K562 (cell line): ENCODE results near the gene PCNX2. TPM values are rescaled to one million over a fixed set of nuclear protein-coding genes. Genes with fewer than 3 reads are reported as not detected.

ENCODE experiments used
- ATAC-seq: fragments of 200-7000 bp; cut with Tn5 transposase; 3 replicates; pipeline ENCODE4 v1.9.1; 2020; ENCODE audit warnings: moderate library complexity
- BruUV-seq: library from RNA; stranded (reverse); fragments of 400-500 nt; replicated peaks from 2 replicates; lab custom pipeline; 2021; lab: Mats Ljungman, UMichigan
- CTCF ChIA-PET: fragments of 300-600 bp; formaldehyde crosslinking; extraction: SDS; loops from one replicate; lab custom pipeline; 2021; ENCODE audit warnings: low intra/inter-chr PET ratio; lab: Yijun Ruan, JAX
- POLR2A ChIA-PET: fragments of 300-600, 350-650 bp; sonication (Branson Sonifier 250); formaldehyde crosslinking; extraction: SDS; loops from one replicate; lab custom pipeline; 2021; ENCODE audit warnings: antibody characterized with exemption, inconsistent platforms; lab: Yijun Ruan, JAX
- DNase-seq, 4 experiments: peaks; one replicate each; pipeline versions ENCODE4 v3.0.0 to v3.0.0-alpha.2; 2011 to 2018; ENCODE audit warnings: low spot score in 3 of 4, mixed read lengths in 3 of 4; ENCODE audit errors: extremely low read depth in 1 of 4
- FAIRE-seq: peaks from 2 replicates; lab custom pipeline; 2011; peaks lifted over from hg19 to GRCh38; lab: Jason Lieb, UNC
- H2AFZ ChIP-seq: 2 replicates; pipeline ENCODE4 v1.6.0; 2011; ENCODE audit warnings: low read depth, low read length, control low read depth, inconsistent platforms
- H3K27ac ChIP-seq: fragments of 200-600 bp; 3 replicates; pipeline ENCODE4 v1.8.0; 2011; ENCODE audit warnings: low read depth, mild to moderate bottlenecking, control low read depth, inconsistent platforms, low read length, moderate library complexity, mixed read lengths; ENCODE audit errors: extremely low read depth
- H3K27me3 ChIP-seq, 2 experiments: fragments of 300-600 bp in 1 of 2; 2 replicates in 1 of 2; 3 replicates in 1 of 2; pipeline versions ENCODE4 v1.6.0 to v1.8.0; 2011; ENCODE audit warnings: inconsistent platforms in 2 of 2, low read length in 2 of 2, mild to moderate bottlenecking in 1 of 2, mixed read lengths in 1 of 2, moderate library complexity in 1 of 2; ENCODE audit not compliant: control insufficient read depth in 2 of 2, insufficient read depth in 2 of 2
- H3K36me3 ChIP-seq: fragments of 300-600 bp; 3 replicates; pipeline ENCODE4 v1.8.0; 2011; ENCODE audit warnings: mild to moderate bottlenecking, low read length, inconsistent platforms; ENCODE audit not compliant: control insufficient read depth, insufficient read depth
- H3K4me1 ChIP-seq, 2 experiments: fragments of 200-600 bp in 1 of 2; replicated peaks in 1 of 2; 2 replicates in 1 of 2; 3 replicates in 1 of 2; pipeline versions ENCODE4 v1.5.1 to v1.8.0; 2011; ENCODE audit warnings: inconsistent platforms in 2 of 2, low read length in 2 of 2, mild to moderate bottlenecking in 1 of 2, mixed read lengths in 1 of 2, moderate library complexity in 1 of 2; ENCODE audit not compliant: control insufficient read depth in 2 of 2, insufficient read depth in 2 of 2
- H3K4me2 ChIP-seq: 2 replicates; pipeline ENCODE4 v1.6.1; 2011; ENCODE audit warnings: low read length, control low read depth, inconsistent platforms, mixed read lengths; ENCODE audit not compliant: insufficient read depth
- H3K4me3 ChIP-seq: fragments of 200-600 bp; sonication (generic), shearing (Covaris generic); 2 replicates; pipeline ENCODE4 v1.5.1; 2016; ENCODE audit warnings: control low read depth, inconsistent platforms
- H3K79me2 ChIP-seq: fragments of 200-600 bp; 3 replicates; pipeline ENCODE4 v1.8.0; 2011; ENCODE audit warnings: low read length, inconsistent platforms; ENCODE audit not compliant: control insufficient read depth, insufficient read depth
- H3K9ac ChIP-seq, 2 experiments: 2 replicates each; pipeline versions ENCODE4 v1.6.0 to v1.6.1; 2011; ENCODE audit warnings: low read depth in 2 of 2, low read length in 2 of 2, control low read depth in 1 of 2, inconsistent platforms in 1 of 2, mild to moderate bottlenecking in 1 of 2, mixed read lengths in 1 of 2; ENCODE audit not compliant: insufficient read depth in 1 of 2
- H3K9me1 ChIP-seq: one replicate; pipeline ENCODE4 v1.6.0; 2011; ENCODE audit warnings: inconsistent platforms, mild to moderate bottlenecking, low read length, moderate library complexity; ENCODE audit not compliant: control insufficient read depth, insufficient read depth
- H3K9me3 ChIP-seq: replicated peaks from 2 replicates; pipeline ENCODE4 v1.5.1; 2011; ENCODE audit warnings: low read depth, low read length, inconsistent platforms; ENCODE audit not compliant: control insufficient read depth, insufficient read depth
- H4K20me1 ChIP-seq: replicated peaks from 2 replicates; pipeline ENCODE4 v1.6.1; 2011; ENCODE audit warnings: low read length, inconsistent platforms, mixed read lengths; ENCODE audit not compliant: control insufficient read depth, insufficient read depth
- BMI1 ChIP-seq: fragments of 150-350 bp; IDR thresholded peaks from 2 replicates; pipeline ENCODE4 v1.6.1; 2014; ENCODE audit warnings: low read length
- CREM ChIP-seq: IDR thresholded peaks from 2 replicates; pipeline ENCODE4 v1.6.1; 2014; ENCODE audit warnings: antibody characterized with exemption, low read depth
- E2F3 ChIP-seq: fragments of 250-450 bp; sonication (Bioruptor Pico); IDR thresholded peaks from 2 replicates; pipeline ENCODE4 v1.4.0; 2020; ENCODE audit warnings: mild to moderate bottlenecking
- GABPA ChIP-seq: fragments of 200-800 bp; sonication (Bioruptor generic); conservative IDR thresholded peaks from 2 replicates; pipeline ENCODE4 v1.6.1; 2016; ENCODE audit warnings: low read depth, missing genetic modification characterization, missing compliant biosample characterization
- KAT2B ChIP-seq: IDR thresholded peaks from one replicate; pipeline ENCODE4 v1.6.1; 2012; ENCODE audit warnings: low read depth, mild to moderate bottlenecking, control low read depth, inconsistent platforms, low read length, moderate library complexity
- NRF1 ChIP-seq, 2 experiments: fragments of 450-650 bp; IDR thresholded peaks in 1 of 2; conservative IDR thresholded peaks in 1 of 2; 2 replicates each; pipeline ENCODE4 v1.6.1; 2014; ENCODE audit warnings: mild to moderate bottlenecking in 2 of 2
- WGBS: fragments of 100-300 bp; shearing (Covaris generic); methylation state at CpG from one replicate; pipeline ENCODE4 v1.1.6; 2016; ENCODE audit warnings: low coverage, mixed read lengths; ENCODE audit not compliant: insufficient coverage; ENCODE audit errors: missing lambda C conversion rate; 5-methylcytosine and 5-hydroxymethylcytosine counted together
- in situ Hi-C: fragments of 300-500 bp; cut with MboI; formaldehyde crosslinking; loops from 4 replicates; pipeline ENCODE4 v1.15.0; 2018; ENCODE audit warnings: inconsistent platforms, mixed read lengths
- intact Hi-C: fragments of 100-400 bp; cut with micrococcal nuclease; formaldehyde crosslinking; loops from 2 replicates; pipeline ENCODE4 v1.14.2; 2022
- polyA plus RNA-seq, 8 experiments: library from polyadenylated mRNA; depleted of rRNA in 4 of 8; stranded (reverse) in 5 of 8; unstranded in 3 of 8; fragments of >200 nt; fragmentation: Nextera tagmentation in 2 of 8; fragmentation: Illumina TruSeq in 1 of 8; extraction: Ambion mirVana in 2 of 8; extraction: Trizol in 1 of 8; gene quantifications; 2 replicates each; pipeline versions ENCODE4 v1.2.1 to v1.2.3, GENCODE V29; 2011 to 2014; ENCODE audit warnings: inconsistent platforms in 1 of 8, missing spikeins in 1 of 8
- total RNA-seq, 7 experiments: library from RNA; depleted of rRNA in 6 of 7; stranded (reverse); fragments of >200 nt in 6 of 7; fragmentation: Illumina TruSeq in 2 of 7; extraction: Trizol in 2 of 7; gene quantifications; 2 replicates each; pipeline versions ENCODE4 v1.2.1 to v1.2.3, GENCODE V29; 2011 to 2021; ENCODE audit warnings: low replicate concordance in 1 of 7
- TF ChIP-seq, protein P1 (sequence below): fragments of 250-450 bp; sonication (Bioruptor Pico); IDR thresholded peaks from 2 replicates; pipeline ENCODE4 v1.5.0; 2021; ENCODE audit warnings: mild to moderate bottlenecking, moderate library complexity
- TF ChIP-seq, protein P2 (sequence below): fragments of 200-800 bp; sonication (Bioruptor generic); IDR thresholded peaks from 2 replicates; pipeline ENCODE4 v1.6.1; 2017; ENCODE audit warnings: missing genetic modification characterization, missing compliant biosample characterization

The PCNX2 gene
- total and polyA plus RNA-seq, 9 of the 15 experiments (the other 6 are each of a cell fraction or from before 2014, with no cell fraction given) = 0.07 to 0.33 TPM; not detected in 7

DNA sequence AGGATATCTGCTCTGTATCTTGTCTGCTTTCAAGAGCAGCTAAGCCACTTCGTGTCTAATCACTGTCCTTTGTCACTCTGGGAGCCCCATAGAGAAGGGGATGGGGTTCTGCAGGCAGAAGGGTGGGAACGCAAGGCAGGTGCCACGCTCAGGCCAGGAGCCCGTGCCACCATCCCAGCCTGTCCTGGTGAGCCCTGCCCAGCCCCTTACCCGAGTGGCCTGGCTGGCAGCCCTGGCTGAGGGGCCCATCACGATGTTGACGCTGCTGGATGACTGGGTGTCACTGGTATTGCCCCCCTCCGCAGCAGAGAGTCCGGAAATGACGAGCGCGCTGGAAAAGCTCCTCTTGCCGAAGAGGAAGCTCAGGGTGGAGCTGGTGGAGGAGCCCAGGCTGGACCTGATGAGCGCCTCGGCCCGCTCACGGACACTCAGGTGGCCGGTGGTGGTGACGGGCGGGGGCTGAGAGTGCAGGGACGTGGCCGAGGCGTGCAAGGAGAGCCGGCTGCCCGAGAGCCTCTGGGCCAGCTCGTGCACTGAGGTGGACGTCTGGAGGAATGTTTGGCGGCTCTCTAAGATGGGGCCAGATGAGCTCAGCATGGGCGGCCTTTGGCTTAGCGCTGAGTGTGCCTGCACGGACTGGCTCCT, 309.5 kb downstream of the PCNX2 start:
- Histone ChIP-seq H3K27ac (no peak overlapping the region), H3K79me2 (no peaks in the 10 kb centered on the region), H3K4me2 (no peak overlapping the region), H3K27me3 (peaks cover 31 to 76% of the 10 kb centered on the region in 2 experiments; a peak in 4 of 5 replicates), H3K9ac (peak overlapping the region in 1 of 2 experiments; percentile 54; a peak in 1 of 4 replicates), H2AFZ (no peak overlapping the region), H3K9me3 (no peaks in the 10 kb centered on the region), H3K36me3 (no peaks in the 10 kb centered on the region), H3K4me1 (peaks cover 0 to 13% of the 10 kb centered on the region in 2 experiments; a peak in 2 of 5 replicates), H3K4me3 (no peak overlapping the region), H4K20me1 (no peaks in the 10 kb centered on the region), H3K9me1 (no peaks in the 10 kb centered on the region)
- FAIRE-seq (no peak), ATAC-seq (peak; percentile 34), DNase-seq (no peak)
- CTCF ChIA-PET = no interaction called here
- in situ Hi-C loops (no loop called here), intact Hi-C loops (no loop called here)
- no TSS peak for BruUV-seq
- TF ChIP-seq CREM = 0 out of 2 replicates have a peak, but pooled peaks have one; percentile 24
- no peak for TF ChIP-seq E2F3 (CRISPR knock-in tag)
- TF ChIP-seq, protein P1, sequence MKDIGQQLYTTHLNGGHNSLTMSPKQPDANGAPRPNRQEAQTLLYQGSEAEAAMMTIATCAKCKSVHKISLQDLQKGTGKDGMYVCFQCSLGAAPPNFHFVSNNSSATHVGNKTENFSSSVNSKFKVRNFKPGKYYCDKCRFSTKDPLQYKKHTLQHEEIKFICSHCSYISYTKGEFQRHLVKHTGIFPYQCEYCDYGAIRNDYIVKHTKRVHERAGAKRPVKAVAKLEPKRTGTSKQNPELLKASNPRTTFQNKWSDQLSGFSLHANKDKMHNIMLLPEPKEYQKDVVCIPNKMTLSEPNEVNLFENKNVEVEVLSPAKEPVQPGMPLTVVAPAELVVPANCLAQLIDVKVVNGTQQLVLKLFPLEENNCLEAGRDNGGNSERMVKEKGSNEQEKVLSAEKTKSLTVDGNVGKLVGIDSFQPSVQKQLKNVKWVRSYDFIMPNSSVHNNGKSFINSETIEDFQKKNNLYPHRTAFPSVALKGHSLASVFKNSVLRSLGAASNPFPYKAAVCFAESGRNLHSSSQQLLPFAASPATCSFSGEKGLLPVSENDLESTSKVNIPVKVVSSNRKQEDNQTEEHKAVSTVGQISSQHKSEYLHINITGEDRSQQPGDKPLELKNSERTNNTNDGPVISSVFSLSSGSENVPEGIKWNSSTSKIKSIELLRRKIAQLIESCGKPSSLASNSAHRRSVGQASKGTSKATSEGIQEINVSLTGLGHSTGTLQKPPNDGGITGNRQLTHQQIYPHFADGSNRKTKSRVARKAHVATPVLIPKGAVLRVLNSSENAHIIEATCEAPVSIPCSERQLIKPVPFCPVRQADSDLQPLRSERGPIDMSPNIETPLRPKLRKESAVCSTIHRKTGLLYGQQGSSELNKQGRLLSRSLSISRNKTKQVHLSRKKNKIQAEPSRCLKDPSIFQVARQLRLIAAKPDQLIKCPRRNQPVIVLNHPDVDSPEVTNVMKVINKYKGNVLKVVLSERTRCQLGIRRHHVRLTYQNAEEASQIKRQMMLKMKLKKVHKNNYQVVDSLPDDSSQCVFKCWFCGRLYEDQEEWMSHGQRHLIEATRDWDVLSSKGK (CRISPR knock-in tag) = no peak
- TF ChIP-seq, protein P2, sequence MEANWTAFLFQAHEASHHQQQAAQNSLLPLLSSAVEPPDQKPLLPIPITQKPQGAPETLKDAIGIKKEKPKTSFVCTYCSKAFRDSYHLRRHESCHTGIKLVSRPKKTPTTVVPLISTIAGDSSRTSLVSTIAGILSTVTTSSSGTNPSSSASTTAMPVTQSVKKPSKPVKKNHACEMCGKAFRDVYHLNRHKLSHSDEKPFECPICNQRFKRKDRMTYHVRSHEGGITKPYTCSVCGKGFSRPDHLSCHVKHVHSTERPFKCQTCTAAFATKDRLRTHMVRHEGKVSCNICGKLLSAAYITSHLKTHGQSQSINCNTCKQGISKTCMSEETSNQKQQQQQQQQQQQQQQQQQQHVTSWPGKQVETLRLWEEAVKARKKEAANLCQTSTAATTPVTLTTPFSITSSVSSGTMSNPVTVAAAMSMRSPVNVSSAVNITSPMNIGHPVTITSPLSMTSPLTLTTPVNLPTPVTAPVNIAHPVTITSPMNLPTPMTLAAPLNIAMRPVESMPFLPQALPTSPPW (CRISPR knock-in tag) = peak; percentile 58; the same call in 1 of the 2 replicates
- TF ChIP-seq KAT2B = no peak
- TF ChIP-seq GABPA (tag) = peak; percentile 75
- TF ChIP-seq NRF1 (conservative IDR thresholded peaks at IDR 0.05 in 1 of 2, IDR thresholded peaks at IDR 0.05 in 1 of 2) = no peak
- TF ChIP-seq BMI1 = no peak
- POLR2A ChIA-PET = interaction anchor here (0.6 to 1.4 kb wide), 4 partner anchors 23 to 127 kb away, joined by 3 to 5 read pairs (median 4); no protein-coding TSS in a partner anchor
- WGBS = 3% methylated on average over 31 of the region's 31 CpGs
